ENCODE results near the gene ZFR. TPM values are rescaled to one million over a fixed set of nuclear protein-coding genes. Genes with fewer than 3 reads are reported as not detected.

Gene ZFR
- total and polyA plus RNA-seq, 9 of the 15 experiments (the other 6 are each of a cell fraction or from before 2014, with no cell fraction given) = 35.5 to 108 (median 71.1) TPM

DNA sequence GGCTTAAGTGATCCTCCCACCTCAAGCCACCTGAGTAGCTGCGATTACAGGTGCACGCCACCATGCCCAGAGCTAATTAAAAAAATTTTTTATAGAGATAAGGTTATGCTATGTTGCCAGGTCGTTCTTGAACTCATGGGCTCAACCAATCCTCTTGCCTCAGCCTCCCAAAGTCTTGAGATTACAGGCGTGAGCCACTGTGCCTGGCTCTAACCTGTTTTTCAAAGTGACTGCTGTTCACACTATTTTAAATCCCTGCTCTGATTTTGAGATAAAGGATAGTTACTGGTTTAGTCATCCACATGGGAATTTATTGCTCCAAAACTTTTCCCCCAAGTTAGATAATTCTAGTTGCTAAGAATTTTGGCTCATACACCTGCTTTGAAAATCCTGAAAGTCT, 83.6 kb downstream of the ZFR start:
- no peaks in the 10 kb centered on the region for H3K4me1 ChIP-seq (replicated peaks in 1 of 2; ENCODE audit: control insufficient read depth in 2 of 2, insufficient read depth in 2 of 2, low read length in 2 of 2)
- ChIA-PET CTCF (ENCODE audit: low intra/inter-chr PET ratio) (no interaction called here), POLR2A (no interaction called here)
- 80% methylated on average over 4 of the region's 4 CpGs for WGBS (ENCODE audit: insufficient coverage, low coverage, missing lambda C conversion rate)
- no peaks in the 10 kb centered on the region for H3K9me1 ChIP-seq (ENCODE audit: control insufficient read depth, insufficient read depth, low read length)
- no peak overlapping the region for H2AFZ ChIP-seq (ENCODE audit: low read depth, low read length)
- in situ Hi-C loops (cut with MboI) = no loop called here
- no peaks in the 10 kb centered on the region for H4K20me1 ChIP-seq (replicated peaks; ENCODE audit: control insufficient read depth, insufficient read depth, low read length)
- H3K27me3 ChIP-seq (ENCODE audit: control insufficient read depth in 2 of 2, insufficient read depth in 2 of 2, low read length in 2 of 2) = no peaks in the 10 kb centered on the region
- ATAC-seq (no peak), DNase-seq (ENCODE audit: extremely low read depth in 1 of 4, low spot score in 3 of 4) (no peak), FAIRE-seq (no peak)
- TF ChIP-seq TGIF2 (CRISPR knock-in tag; IDR thresholded peaks at IDR 0.05) = no peak
- TF ChIP-seq CREBBP (IDR thresholded peaks at IDR 0.05; ENCODE audit: low read depth, low read length) = no peak
- no peak for TF ChIP-seq GTF2F1 (IDR thresholded peaks at IDR 0.05; ENCODE audit: low read depth, low read length)
- no peak for TF ChIP-seq BDP1 (IDR thresholded peaks at IDR 0.05; ENCODE audit: insufficient read depth, insufficient read length)
- no peak for TF ChIP-seq ZNF76 (CRISPR knock-in tag; IDR thresholded peaks at IDR 0.05; ENCODE audit: borderline replicate concordance)
- no peak for TF ChIP-seq STAT5B (CRISPR knock-in tag; IDR thresholded peaks at IDR 0.05)
- intact Hi-C loops (cut with micrococcal nuclease) = no loop called here
- H3K4me3 ChIP-seq = no peak overlapping the region
- H3K4me2 ChIP-seq (ENCODE audit: insufficient read depth, low read length) = no peak overlapping the region
- H3K27ac ChIP-seq (ENCODE audit: extremely low read depth, low read depth, low read length) = no peak overlapping the region
- H3K36me3 ChIP-seq (ENCODE audit: control insufficient read depth, insufficient read depth, low read length) = peaks cover 64% of the 10 kb centered on the region
- H3K79me2 ChIP-seq (ENCODE audit: control insufficient read depth, insufficient read depth, low read length) = no peaks in the 10 kb centered on the region
- H3K9me3 ChIP-seq (replicated peaks; ENCODE audit: control insufficient read depth, insufficient read depth, low read depth, low read length) = no peaks in the 10 kb centered on the region
- no peak overlapping the region for H3K9ac ChIP-seq (ENCODE audit: insufficient read depth in 1 of 2, low read depth in 2 of 2, low read length in 2 of 2)
- BruUV-seq (replicated peaks) = no TSS peak

DNA sequence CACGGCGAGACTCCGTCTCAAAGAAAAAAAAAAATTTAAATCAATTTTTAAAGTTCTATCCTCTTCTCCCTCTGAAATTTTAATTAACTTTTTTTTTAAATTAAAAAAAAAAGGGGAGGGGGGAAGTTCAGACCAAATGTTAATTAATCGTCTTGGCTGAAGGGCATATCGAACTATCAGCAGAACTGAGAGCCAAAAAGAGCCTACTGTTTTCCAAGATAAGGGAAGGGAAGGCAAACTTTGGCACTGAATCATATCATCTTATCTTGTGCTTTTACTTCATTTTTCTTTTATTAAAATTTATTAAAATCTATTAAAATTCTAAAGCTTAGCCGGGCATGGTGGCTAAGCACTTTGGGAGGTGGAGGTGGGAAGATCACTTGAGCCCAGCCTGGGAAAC, 85.9 kb downstream of the ZFR start:
- no peaks in the 10 kb centered on the region for H3K79me2 ChIP-seq (ENCODE audit: control insufficient read depth, insufficient read depth, low read length)
- H3K27me3 ChIP-seq (ENCODE audit: control insufficient read depth in 2 of 2, insufficient read depth in 2 of 2, low read length in 2 of 2) = no peaks in the 10 kb centered on the region
- H3K27ac ChIP-seq (ENCODE audit: extremely low read depth, low read depth, low read length) = no peak overlapping the region
- in situ Hi-C loops (cut with MboI) = no loop called here
- intact Hi-C loops (cut with micrococcal nuclease) = no loop called here
- ATAC-seq (no peak), DNase-seq (ENCODE audit: extremely low read depth in 1 of 4, low spot score in 3 of 4) (no peak), FAIRE-seq (no peak)
- no peak overlapping the region for H2AFZ ChIP-seq (ENCODE audit: low read depth, low read length)
- H3K4me2 ChIP-seq (ENCODE audit: insufficient read depth, low read length) = no peak overlapping the region
- no peak overlapping the region for H3K4me3 ChIP-seq
- ChIA-PET POLR2A (no interaction called here), CTCF (ENCODE audit: low intra/inter-chr PET ratio) (interaction anchor here (0.6 kb wide), 2 partner anchors 210 to 232 kb away, joined by 3 read pairs; no protein-coding TSS in a partner anchor)
- no peaks in the 10 kb centered on the region for H3K4me1 ChIP-seq (replicated peaks in 1 of 2; ENCODE audit: control insufficient read depth in 2 of 2, insufficient read depth in 2 of 2, low read length in 2 of 2)
- H3K9ac ChIP-seq (ENCODE audit: insufficient read depth in 1 of 2, low read depth in 2 of 2, low read length in 2 of 2) = no peak overlapping the region
- H3K9me3 ChIP-seq (replicated peaks; ENCODE audit: control insufficient read depth, insufficient read depth, low read depth, low read length) = no peaks in the 10 kb centered on the region
- no peaks in the 10 kb centered on the region for H3K9me1 ChIP-seq (ENCODE audit: control insufficient read depth, insufficient read depth, low read length)
- no peaks in the 10 kb centered on the region for H4K20me1 ChIP-seq (replicated peaks; ENCODE audit: control insufficient read depth, insufficient read depth, low read length)
- WGBS (ENCODE audit: insufficient coverage, low coverage, missing lambda C conversion rate) = 85% methylated on average over 6 of the region's 6 CpGs
- peaks cover 76% of the 10 kb centered on the region for H3K36me3 ChIP-seq (ENCODE audit: control insufficient read depth, insufficient read depth, low read length)
- no TSS peak for BruUV-seq (replicated peaks)
- TF ChIP-seq RBM17 (IDR thresholded peaks at IDR 0.05; ENCODE audit: borderline replicate concordance, low read depth, low read length) (no peak), KDM4B (IDR thresholded peaks at IDR 0.05; ENCODE audit: borderline replicate concordance in 2 of 2, low read depth in 1 of 2) (no peak), SETDB1 (IDR thresholded peaks at IDR 0.05; ENCODE audit: low read length) (no peak), SMARCA4 (IDR thresholded peaks at IDR 0.05) (no peak), NRF1 (conservative IDR thresholded peaks at IDR 0.05 in 1 of 2, IDR thresholded peaks at IDR 0.05 in 1 of 2) (no peak), GATAD2B (IDR thresholded peaks at IDR 0.05; ENCODE audit: borderline replicate concordance) (no peak), CHCHD3 (CRISPR knock-in tag; IDR thresholded peaks at IDR 0.05) (no peak), PPARD (CRISPR knock-in tag; IDR thresholded peaks at IDR 0.05) (no peak), PHF20 (IDR thresholded peaks at IDR 0.05; ENCODE audit: partially characterized antibody) (no peak)
- TF ChIP-seq, protein P1, sequence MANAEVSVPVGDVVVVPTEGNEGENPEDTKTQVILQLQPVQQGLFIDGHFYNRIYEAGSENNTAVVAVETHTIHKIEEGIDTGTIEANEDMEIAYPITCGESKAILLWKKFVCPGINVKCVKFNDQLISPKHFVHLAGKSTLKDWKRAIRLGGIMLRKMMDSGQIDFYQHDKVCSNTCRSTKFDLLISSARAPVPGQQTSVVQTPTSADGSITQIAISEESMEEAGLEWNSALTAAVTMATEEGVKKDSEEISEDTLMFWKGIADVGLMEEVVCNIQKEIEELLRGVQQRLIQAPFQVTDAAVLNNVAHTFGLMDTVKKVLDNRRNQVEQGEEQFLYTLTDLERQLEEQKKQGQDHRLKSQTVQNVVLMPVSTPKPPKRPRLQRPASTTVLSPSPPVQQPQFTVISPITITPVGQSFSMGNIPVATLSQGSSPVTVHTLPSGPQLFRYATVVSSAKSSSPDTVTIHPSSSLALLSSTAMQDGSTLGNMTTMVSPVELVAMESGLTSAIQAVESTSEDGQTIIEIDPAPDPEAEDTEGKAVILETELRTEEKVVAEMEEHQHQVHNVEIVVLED (CRISPR knock-in tag; IDR thresholded peaks at IDR 0.05) = no peak
